ENCODE results near the gene KRTAP5-7.
"Not testable (repeated sequence)": the region's sequence is repeated elsewhere in the genome, so short reads cannot be mapped to it uniquely, and the experiment has no call there.

The KRTAP5-7 gene

GRCh38 chr11:71564430-71564829 lies 37.4 kb downstream of the KRTAP5-7 start:
- no peak for DNase-seq

- no peak for DNase-seq
Observed at GRCh38 chr11:71565263-71565662, 38.2 kb downstream of the KRTAP5-7 start, which contains the start of gene KRTAP5-10. KRTAP5-10 (plus strand) TSS chr11:71565563; CDS start chr11:71565588, 25 bp downstream.

GRCh38 chr11:71566081-71566620 lies 39.1 kb downstream of the KRTAP5-7 start:
- DNase-seq = no peak

GRCh38 chr11:71566626-71567599 lies 39.8 kb downstream of the KRTAP5-7 start:
- not testable (repeated sequence) for DNase-seq

GRCh38 chr11:71567633-71568032 lies 40.6 kb downstream of the KRTAP5-7 start:
- DNase-seq = not testable (repeated sequence)

- DNase-seq = no peak
Observed at GRCh38 chr11:71568704-71569349, 41.8 kb downstream of the KRTAP5-7 start.

- not testable (repeated sequence) for DNase-seq
Observed at GRCh38 chr11:71571101-71571850, 44.2 kb downstream of the KRTAP5-7 start.

GRCh38 chr11:71572811-71573210 lies 45.7 kb downstream of the KRTAP5-7 start:
- DNase-seq = no peak

GRCh38 chr11:71574418-71574817 lies 47.4 kb downstream of the KRTAP5-7 start:
- DNase-seq = no peak

GRCh38 chr11:71575723-71576424 lies 48.8 kb downstream of the KRTAP5-7 start:
- DNase-seq = no peak

- DNase-seq = not testable (repeated sequence)
Observed at GRCh38 chr11:71576688-71577465, 49.8 kb downstream of the KRTAP5-7 start.

- no peak for DNase-seq
Observed at GRCh38 chr11:71577469-71578004, 50.5 kb downstream of the KRTAP5-7 start.
